Cerebellar cortex (tissue), 1 donor: Measurements from ENCODE around the gene ALDOB.
A peak's percentile ranks its signal among the peaks of the same experiment; 100 is the strongest.

Source experiments
- DNase-seq: peaks from one replicate; pipeline ENCODE4 v3.0.0-alpha.2; 2015; ENCODE audit warnings: low spot score

Gene ALDOB

DNA sequence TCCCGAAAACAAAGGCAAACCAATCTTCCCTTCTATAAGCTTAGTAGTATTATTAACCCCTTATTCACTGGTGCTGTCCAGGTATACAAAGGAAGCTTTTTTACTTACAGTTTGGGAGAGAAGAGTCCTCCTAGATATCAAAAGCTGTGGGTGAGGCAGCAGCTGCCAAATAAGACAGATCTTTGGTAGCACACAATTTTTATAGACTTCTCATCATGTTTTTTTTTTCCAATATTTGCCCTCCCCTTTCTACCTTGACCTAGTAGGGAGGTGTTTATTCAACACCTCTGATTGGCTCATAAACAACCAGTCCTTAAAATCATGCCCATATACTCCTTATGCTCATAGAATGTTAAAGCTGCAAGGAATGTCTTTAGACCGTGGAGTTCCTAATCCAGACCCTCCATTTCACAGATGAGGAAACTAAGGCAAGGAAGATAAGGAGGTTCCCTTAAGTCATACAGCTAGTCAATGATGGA is at the start of gene ALDOB:
Gene ALDOB (minus strand): TSS at position 174 of the 479 bp plus-strand sequence. CDS start 4,887 bp downstream, outside the sequence.
- no peak for DNase-seq

DNA sequence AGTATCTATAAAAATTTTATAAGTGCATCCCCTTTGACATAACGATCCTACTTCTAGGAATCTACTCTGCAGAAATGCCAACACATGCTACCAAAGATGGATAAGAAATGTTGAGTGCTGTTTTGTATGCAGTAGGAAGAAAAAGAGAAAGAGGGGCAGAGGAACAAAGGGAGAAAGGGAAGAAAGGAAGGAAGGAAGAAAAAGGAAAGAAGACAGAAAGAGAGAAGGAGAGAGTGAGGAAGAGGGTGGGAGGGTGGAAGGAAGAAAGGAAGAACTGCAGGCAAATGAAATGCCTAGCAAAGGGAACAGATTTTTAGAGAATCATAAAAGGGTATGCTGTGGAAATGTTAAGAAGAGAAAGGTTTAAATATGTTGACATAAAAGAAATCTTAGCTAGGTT is 48.5 kb upstream of the ALDOB start:
- DNase-seq, result no peak

DNA sequence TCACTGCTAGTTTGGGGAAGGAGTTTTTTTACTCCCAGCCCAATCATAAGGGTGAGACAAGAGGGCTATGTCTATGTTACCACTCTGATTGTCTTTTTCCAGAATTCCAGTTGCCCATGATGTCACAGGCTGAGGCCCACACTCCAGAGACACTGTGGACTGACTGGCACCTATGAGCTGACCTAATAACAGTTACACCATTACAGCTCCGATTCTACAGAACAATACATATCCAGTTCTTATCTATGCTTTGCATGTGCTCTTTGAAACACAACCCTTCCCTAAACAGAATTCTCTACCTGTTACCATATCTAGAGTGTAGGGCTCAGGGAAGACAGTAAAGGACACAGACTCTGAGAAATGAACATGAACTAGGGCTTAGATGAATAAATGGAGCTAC is 45.7 kb upstream of the ALDOB start:
- DNase-seq, result no peak

DNA sequence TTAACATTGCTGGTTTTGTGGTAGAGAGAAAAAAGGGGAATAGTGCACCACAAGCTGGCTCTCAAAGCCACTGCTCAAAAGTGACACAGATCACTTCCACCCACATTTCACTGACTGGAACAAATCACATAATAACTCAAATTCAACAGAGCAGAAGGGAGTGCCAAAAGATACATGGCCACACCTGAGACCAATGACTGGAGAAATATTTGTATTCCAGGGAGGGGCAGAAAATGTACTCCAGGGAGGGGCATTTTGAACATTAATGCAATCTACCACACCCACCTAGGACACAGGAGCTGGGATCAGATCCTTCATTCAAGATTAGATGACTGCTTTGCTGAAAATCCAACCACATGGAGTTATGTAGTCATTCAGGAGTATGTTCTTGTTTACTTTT is 44.8 kb upstream of the ALDOB start:
- DNase-seq, result no peak

DNA sequence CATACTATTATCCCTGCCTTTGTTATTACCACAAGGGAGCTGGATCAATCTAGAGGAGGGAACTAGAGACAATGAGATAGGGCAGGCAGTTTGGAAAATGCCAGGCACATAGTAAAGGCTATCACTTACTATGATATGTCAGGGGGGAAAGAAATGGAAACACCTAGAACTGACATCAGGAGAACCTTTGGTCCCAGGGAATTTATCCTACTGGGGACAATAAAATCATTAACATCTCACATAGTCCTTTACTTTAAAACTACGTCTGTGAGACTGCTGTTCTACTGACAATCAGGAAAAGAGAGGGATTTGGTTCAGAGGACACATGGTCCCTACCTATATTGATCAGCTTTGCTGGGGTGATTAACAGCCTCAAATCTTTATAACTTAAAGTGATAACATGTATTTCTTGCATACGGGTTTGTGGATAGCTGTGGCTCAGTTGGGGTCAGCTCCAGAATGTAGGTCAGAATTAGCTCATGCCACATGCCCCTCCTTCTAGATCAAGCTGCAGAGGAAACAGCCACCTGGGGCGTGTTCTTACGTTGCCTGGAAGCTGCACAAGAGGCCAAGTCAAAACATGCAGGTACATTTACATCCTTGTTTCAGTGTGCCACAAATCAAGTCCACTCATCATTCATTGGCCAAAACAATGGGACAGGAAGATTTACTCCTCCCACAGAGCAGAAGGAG is 43.9 kb upstream of the ALDOB start:
- DNase-seq, result peak; percentile 95

DNA sequence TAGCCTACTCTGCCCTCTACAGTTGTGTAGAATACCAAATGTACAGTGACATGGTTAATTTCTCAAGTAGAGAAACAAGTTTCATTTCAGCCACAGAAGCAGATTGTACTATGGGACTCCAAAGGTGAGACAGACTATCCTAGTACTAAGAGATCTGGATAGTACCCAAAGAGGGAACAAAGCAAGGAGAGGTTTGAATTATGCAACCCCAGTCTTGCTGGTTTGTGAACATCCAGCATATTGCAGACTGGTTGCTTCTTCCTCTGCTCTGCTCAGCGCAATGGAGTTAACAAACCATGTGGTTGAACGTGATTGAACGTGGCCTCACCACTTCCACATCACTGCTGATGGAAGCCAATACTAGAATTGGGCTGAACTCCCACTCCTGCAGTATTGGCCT is 43.3 kb upstream of the ALDOB start:
- peak; percentile 56 for DNase-seq

DNA sequence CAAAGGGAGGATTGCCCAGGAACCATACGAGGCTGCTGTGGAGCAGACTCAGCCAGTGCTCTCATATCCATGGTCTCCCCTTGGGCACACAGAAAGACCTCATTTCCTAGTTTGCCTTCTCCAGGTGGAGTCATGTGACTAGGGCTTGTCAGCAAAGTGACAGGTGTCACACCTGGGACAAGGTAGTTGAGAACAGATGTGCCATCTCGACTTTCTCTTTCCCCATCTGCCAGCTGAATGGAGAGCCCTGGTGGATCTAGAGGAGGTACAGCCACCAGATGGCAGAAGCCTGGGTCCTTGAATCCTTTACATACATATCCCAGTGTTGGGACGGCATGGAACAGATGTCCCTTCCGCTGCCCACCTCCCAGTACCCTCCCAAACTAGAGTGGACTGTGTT is 42.9 kb upstream of the ALDOB start:
- DNase-seq, result peak; percentile 34

DNA sequence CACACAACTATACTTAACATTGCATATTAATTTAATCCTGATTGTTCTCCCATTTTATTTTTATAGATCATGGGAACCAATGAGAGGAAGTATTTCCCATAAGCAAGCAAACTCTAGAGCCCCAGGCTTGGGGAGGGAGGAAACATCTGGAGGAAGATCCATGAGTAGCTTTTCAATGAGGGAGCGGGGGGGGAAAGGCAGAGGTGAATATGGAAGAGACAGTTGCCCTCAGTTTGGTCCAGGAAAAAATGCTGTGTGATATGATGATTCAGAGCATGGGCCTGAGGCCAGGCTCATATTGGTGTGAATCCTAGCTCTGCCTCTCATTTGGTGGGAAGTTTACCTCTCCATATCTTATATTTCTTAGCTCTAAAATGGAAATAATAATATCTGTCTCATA is 42.2 kb upstream of the ALDOB start:
- peak; percentile 20 for DNase-seq

DNA sequence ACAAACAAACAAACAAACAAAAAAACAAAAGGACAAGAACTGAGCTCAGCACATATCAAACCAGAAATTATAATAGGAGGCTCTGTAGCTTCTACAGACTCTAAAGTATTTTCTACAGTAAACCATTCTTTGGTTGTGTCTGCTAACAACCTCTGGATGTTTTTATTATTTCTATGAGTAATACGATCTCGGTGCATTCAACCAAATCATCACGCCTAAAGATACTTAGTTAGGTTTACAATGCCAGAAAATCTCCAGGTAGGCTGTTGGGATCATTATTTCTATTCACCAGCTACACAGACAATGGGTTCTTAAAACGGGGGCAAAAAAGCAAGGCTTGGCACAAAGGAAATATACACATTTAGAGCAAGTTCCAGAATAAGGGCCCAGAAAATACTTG is 41.6 kb upstream of the ALDOB start:
- no peak for DNase-seq

DNA sequence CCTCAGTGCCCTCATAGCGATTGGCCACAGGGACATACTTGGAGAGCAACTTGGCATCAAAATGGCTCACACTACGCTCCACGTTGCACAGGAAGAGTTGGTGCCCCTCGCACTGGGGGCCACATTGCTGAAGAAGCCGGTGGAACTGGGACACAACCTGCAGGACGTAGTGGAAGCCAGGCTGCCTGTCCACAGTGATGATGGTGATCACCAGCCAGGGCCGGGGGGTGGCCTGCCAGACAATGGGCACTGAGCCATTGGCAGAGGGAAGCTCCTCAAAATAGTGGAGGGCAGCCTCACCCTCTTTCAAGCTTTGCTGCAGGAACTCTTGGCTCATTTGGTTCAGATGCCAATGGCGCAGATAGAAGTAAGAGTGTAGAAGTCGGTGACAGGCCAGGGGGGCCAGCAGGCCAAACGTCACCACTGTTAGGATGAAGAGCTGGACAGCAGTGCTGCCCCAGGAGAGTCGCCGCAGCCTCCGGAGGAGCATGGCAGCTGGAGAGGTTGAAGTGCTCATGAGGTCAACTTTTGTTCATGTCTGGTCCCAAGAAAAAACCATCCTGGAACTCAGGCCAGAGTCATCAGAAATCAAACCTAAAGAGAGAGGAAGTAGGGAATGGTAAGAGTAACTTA is 41.1 kb upstream of the ALDOB start:
- DNase-seq, result peak; percentile 35

DNA sequence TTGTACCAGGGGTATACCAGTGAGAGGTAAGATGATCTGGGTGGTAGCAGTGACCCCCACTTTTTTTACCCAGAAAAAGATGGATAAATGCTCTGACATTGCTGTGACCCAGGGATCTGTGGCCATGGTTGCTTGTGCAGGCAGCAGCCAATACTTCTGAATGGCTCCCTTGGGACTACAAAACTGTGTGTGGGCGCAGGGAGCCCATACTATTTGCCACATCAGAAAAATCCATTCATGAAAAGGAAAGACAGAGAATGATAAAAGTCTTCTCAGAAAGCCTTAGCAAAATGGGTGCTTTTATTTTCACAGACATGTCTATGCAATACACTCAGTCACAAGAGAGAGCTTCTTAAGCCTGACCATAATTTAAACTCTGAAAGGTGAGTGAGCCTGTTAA is 37.3 kb upstream of the ALDOB start:
- DNase-seq, result no peak

DNA sequence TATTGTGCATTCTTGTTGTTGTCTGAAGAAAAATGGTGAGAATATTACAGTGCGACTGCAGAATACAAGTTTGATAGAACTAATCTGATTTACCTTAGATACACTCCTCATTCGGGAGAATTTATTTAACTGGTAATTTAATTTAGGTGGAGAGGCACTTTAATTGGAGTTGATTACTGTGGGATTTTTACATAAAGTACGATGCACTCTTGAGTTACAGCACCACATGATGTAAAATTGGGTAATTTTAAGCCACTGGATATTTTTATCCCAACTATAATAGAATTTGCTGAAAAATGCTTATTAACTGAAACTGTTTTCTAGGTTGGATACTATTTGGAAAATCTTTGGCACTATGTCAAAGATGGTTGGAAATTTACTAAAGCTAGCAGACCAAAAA is 35.4 kb upstream of the ALDOB start:
- no peak for DNase-seq

DNA sequence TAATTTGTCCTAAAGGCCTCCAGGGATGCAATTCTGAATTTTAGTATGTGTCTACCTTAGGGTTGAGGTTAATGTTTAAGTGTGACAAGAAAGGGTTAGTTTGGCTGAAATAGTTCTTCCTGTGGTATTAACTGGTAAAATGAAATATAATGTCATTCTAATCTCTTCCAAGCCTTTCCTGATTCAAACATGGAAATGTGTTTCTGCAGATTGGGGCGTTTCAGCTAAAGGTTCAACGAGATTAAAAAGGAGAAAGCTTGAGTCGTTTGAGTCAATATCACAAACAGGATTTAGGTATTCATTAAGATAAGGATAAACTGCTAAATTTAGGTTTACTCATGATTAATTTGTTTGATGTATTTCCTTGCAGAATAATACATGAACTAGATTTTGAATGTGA is 34.4 kb upstream of the ALDOB start:
- DNase-seq, result no peak

DNA sequence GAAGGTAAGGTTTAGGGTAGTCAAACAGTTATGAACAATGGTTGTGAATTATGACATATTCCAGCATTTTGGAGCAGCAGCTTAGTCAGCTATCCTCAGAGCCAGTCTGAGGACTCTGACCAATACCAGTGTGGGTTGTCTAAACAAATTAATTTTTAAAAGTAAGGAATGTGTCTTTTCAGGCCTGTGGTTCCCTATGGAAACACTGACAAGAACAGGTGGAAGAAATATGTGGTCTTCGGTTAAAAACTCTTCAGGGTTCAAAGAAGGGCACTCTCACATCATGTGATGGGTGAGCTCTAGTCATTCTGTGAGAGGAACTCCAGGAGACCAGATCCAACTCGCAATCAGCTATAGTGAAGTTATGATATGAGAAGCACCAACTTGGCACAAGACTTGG is 33.5 kb upstream of the ALDOB start:
- DNase-seq, result no peak

DNA sequence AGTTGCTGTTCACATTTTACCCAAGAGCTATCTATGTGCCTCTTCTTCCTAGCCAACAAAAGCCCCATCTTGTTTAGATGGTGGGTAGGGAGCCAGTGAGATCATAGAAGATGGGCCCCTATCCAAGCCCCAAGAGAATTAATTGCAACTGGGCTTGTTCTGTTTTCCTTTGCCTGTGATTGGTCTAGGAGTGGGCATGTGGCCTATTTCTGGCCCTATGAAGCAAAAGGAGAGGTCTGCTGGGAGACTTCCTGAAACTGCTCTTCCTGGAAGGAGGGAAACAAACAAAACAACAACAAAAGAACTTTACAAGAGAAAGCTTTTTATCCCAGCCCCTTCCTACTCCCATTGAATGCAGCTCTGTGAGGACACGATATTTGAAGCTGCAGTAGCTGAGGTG is 32.5 kb upstream of the ALDOB start:
- DNase-seq, result no peak

DNA sequence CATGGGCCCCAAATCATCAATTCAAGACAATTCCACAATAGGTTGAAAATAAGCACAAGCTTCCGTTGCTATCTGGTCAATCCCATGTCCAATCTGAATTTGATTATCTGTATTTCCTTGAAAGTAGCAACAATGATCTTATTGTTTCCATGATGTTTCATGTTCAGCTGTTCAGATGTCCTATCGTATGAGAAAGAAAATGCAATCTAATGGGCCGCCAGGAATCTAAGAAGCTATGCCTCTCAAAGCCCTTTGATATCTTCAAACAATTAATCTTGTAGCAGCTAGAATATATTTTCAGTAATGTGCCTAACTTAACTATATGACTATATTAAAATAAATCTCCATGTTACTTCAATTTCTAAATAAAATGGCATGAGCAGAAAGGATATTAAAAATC is 32.1 kb upstream of the ALDOB start:
- DNase-seq, result no peak

DNA sequence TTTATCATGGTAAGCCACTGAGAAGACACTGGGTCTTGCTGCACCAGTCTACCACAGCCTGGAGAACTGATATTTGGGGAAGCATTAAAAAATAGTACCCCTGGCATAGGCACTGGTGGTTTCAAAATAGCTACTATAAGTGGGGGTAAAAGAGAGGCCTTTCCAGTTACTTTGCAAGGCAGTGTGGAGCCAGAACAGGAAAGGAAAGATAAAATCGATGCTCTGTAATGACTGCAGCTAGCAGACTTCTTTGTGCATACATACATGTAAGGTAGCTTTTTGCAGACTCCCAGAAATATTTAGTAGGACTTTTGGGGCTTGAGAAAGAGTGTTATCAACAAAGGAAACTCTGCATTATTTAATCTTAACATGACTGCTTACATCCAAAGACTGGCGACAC is 31.3 kb upstream of the ALDOB start:
- DNase-seq, result no peak

DNA sequence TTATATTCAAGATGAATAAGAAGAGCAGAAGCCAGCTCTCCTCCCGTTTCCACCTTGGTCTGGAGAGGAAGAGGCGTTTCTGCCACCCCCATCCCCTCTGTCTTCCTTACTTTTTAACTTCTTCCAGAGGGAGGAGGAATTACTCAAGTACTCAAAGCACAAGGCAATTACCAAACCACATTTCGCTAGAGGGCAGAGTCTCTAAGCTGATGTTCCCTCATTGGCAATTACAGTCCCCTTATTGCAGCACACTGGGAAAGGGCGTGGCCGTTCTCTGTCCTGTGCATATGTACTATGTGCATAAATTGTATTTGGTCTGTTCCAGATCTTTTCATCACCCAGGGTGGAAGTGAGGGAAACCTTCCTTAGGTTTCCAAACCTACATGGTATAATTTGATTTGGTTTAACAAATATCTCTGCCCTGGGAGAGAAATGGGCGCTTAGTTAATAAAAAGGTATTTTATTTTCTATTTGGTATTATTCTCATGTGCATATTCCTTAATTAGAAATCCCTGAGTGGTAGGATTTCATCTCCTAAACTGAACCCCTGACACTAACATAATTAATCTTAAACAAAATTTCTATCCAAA is 29.8 kb upstream of the ALDOB start:
- peak; percentile 71 for DNase-seq

DNA sequence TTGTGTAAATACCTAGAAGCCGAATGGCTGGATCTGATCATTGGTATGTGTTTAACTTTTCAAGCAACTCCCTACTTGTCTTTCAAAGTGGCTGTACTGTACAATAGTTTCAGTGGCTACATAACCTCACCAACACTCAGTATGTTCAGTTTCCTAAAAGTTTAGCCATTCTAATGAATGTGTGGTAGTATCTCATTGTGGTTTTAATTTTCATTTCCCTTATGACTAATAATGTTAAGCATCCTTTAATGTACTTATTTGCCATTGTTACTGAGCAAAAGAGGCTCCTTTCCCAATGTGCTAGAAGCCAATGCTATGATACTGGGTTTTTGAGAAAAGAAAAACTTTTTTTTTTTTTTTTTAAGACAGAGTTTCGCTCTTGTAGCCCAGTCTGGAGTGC is 27.8 kb upstream of the ALDOB start:
- no peak for DNase-seq

DNA sequence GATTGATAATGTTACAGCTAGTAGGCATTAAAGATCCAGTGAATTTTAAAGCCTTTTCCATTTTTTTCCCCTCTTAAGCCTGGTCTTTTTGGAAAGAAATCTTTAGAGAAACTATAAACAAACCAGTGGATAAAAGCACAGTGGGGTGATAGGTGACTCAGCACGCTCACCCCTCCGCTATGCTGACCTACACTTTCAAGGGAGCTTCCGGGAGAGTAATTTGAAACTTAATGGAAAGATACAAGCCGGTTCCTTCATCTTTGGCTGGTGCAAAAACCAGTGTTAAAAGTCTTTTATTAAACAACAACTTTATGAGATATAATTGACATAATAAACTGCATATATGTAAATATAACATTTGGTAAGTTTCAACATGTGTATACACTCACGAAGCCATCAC is 27.0 kb upstream of the ALDOB start:
- no peak for DNase-seq

DNA sequence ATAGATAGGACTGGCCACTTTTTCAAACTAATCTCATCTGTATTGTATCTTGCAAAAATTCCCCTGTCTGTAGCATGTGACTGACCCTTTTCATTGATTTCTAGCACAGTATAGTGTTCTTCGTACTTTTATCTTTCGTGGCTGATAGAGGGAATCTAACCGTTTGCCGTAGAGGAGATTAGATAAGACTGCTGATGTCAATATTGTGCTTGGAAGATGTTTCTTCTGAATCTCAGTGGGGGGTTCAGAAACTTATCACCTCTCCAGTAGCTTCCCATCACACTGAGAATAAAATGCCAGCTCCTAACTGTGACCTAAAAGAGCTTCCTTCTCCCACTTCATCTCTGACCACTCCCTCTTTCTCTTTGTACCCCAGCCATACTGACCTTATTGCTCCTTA is 25.4 kb upstream of the ALDOB start:
- no peak for DNase-seq

DNA sequence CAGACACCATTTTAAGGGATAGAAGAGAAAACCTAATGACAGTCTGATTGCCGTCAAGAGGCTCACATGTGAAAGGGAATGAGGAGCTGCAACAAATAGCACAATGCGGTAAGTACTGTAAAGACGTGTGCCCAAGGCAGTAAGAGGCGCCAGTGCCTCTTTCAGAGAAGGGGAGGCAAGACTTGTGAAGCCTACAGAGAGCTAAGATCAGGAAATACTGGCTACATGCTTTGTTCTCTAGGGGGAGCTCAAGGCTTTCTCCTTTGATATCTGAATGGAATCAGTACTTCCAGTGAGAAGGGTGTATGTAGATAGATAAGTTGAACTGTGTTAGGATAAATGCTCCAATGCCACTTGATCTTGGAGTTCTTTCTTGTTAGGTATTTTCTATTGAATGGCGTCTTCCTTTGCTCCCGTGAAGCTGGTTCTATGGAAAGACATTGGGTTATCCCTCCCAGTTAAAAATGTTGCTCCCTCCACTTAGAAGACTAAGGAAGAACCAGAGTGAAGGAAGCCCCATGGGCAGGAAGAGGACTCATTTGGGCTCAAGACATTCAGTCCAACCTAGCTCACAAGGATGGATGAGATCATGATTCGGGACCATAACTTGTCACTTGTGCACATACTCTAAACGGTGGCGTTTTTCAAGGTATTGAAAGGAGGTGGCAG is 23.5 kb upstream of the ALDOB start:
- peak; percentile 94 for DNase-seq

DNA sequence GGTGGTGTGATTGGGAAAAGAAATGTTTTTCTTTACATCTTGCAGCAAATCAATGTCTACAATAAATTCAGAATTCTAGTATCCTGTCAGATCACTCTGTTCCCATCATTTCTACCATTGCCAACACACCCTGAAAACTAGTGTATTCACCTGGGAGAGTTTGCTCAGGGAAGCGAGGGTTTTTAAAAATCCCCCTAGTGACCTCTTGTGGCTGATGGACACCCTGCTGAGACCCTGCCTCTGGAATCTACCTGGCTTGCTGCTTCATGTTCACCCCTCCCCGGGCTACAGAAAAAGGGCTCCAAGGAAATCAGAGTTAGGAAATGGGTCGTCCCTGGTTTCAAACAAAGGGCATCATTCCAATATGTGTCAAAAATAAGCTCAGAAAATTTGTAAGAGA is 21.4 kb upstream of the ALDOB start:
- DNase-seq, result no peak
